ENCODE data around the gene TTC16.

DNA sequence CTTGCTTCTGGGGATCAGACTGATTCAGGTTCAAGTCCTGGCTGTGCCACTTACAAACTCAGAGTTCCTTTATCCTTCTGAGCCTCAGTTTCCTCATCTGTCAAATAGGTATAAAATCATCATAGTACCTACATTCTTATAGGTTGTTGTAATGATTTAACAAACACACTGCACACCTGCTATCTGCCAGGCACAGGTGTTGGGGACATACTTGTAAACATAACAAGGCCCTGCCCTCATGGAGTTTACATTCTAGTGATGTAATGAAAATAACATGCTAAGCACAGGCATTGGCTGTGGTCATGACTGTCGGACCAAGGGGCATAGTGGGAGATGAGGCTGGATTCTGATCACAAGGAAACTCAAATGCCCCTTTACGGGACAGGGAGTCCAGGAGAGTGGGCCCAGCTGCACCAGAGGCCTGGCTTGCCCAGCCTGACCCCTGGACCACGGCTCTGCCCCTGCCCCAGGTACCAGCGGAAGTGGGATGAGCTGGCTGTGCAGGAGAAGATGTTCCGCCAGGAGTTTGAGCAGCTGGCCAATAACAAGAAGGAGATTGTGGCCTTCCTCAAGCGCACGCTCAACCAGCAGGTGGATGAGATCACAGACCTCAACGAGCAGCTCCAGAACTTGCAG is 6.8 kb upstream of the TTC16 start:
- TF ChIP-seq, protein P1, sequence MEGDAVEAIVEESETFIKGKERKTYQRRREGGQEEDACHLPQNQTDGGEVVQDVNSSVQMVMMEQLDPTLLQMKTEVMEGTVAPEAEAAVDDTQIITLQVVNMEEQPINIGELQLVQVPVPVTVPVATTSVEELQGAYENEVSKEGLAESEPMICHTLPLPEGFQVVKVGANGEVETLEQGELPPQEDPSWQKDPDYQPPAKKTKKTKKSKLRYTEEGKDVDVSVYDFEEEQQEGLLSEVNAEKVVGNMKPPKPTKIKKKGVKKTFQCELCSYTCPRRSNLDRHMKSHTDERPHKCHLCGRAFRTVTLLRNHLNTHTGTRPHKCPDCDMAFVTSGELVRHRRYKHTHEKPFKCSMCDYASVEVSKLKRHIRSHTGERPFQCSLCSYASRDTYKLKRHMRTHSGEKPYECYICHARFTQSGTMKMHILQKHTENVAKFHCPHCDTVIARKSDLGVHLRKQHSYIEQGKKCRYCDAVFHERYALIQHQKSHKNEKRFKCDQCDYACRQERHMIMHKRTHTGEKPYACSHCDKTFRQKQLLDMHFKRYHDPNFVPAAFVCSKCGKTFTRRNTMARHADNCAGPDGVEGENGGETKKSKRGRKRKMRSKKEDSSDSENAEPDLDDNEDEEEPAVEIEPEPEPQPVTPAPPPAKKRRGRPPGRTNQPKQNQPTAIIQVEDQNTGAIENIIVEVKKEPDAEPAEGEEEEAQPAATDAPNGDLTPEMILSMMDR (IDR thresholded peaks at IDR 0.05; ENCODE audit: low read depth, low read length), result no peak
- TF ChIP-seq POLR2A (IDR thresholded peaks at IDR 0.05; ENCODE audit: extremely low read depth, insufficient read length), result no peak
- no peak for TF ChIP-seq MYC (IDR thresholded peaks at IDR 0.05; ENCODE audit: low read depth, low read length)

All from NB4 (cell line).